ENCODE measurements around the gene ENSA.

- TF ChIP-seq CTCF (IDR thresholded peaks at IDR 0.05): no peak
- TF ChIP-seq POLR2A (IDR thresholded peaks at IDR 0.05): no peak
- no peak for TF ChIP-seq POLR2AphosphoS5 (IDR thresholded peaks at IDR 0.05)
- no peak for TF ChIP-seq EP300 (IDR thresholded peaks at IDR 0.05)
Observed at GRCh38 chr1:150576367-150576711, 53.1 kb downstream of the ENSA start.
